ENCODE results near the gene PIKFYVE. TPM values are rescaled to one million over a fixed set of nuclear protein-coding genes. Genes with fewer than 3 reads are reported as not detected.

Gene PIKFYVE
- total RNA-seq, 1 donor from 2014 or later = 19.5 TPM

GRCh38 chr2:208280933-208281332 is 14.9 kb downstream of the PIKFYVE start:
- Histone ChIP-seq H3K27me3 (ENCODE audit: control insufficient read depth, insufficient read depth, low read length) (no peaks in the 10 kb centered on the region), H3K4me3 (ENCODE audit: low read depth, low read length) (no peak overlapping the region), H3K36me3 (ENCODE audit: control insufficient read depth, insufficient read depth, low read length) (peaks cover 7% of the 10 kb centered on the region)
- DNase-seq (ENCODE audit: low read depth) (no peak), FAIRE-seq (no peak)
- no peak for TF ChIP-seq CTCF (IDR thresholded peaks at IDR 0.05; ENCODE audit: insufficient read depth, low read length, severe bottlenecking)

DNA sequence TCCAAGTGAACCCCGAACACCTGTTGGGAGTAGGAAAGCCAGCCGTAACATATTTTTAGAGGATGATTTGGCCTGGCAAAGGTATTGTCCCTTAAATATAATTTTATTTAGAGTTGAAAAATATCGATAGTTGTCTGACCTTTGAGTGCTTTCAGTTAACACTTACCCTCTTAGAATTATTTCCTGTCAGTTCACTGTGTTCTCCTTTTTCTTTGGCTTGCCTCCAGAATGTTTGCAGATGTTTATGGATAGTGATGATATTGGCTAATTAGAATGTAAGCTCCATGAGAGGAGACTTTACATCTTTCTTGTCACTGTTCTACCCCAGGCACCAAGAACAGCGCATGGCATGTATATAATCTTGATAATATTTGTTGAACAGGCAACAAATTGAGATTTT is 19.8 kb downstream of the PIKFYVE start:
- DNase-seq (ENCODE audit: low read depth) = no peak

GRCh38 chr2:208294482-208295024 is 28.5 kb downstream of the PIKFYVE start:
- no peak for DNase-seq (ENCODE audit: low read depth)

More for the DNA sequence above, 19.8 kb downstream of the PIKFYVE start:
- FAIRE-seq = no peak
- peaks cover 4% of the 10 kb centered on the region for H3K36me3 ChIP-seq (ENCODE audit: control insufficient read depth, insufficient read depth, low read length)
- H3K4me3 ChIP-seq (ENCODE audit: low read depth, low read length) = no peak overlapping the region
- no peaks in the 10 kb centered on the region for H3K27me3 ChIP-seq (ENCODE audit: control insufficient read depth, insufficient read depth, low read length)
- no peak for TF ChIP-seq CTCF (IDR thresholded peaks at IDR 0.05; ENCODE audit: insufficient read depth, low read length, severe bottlenecking)

DNA sequence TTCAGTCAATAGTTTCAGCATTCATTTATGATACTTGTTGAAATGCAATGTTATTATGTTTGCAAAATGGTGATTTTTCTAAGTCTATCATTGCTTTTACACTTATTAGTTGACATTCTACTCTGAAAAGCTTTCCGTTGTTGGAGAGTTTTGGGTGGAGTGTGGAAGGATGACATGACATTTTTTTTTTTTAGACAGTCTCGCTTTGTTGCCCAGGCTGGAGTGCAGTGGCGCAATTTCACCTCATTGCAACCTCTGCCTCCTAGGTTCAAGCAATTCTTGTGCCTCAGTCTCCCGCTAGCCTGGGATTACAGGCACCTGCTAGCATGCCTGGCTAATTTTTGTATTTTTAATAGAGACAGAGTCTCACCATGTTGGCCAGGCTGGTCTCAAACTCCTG is 29.8 kb downstream of the PIKFYVE start:
- FAIRE-seq (no peak), DNase-seq (ENCODE audit: low read depth) (no peak)
- Histone ChIP-seq H3K27me3 (ENCODE audit: control insufficient read depth, insufficient read depth, low read length) (no peaks in the 10 kb centered on the region), H3K36me3 (ENCODE audit: control insufficient read depth, insufficient read depth, low read length) (peaks cover 1% of the 10 kb centered on the region), H3K4me3 (ENCODE audit: low read depth, low read length) (no peak overlapping the region)
- TF ChIP-seq CTCF (IDR thresholded peaks at IDR 0.05; ENCODE audit: insufficient read depth, low read length, severe bottlenecking) = no peak

More at GRCh38 chr2:208294482-208295024, 28.5 kb downstream of the PIKFYVE start:
- peaks cover 4% of the 10 kb centered on the region for H3K36me3 ChIP-seq (ENCODE audit: control insufficient read depth, insufficient read depth, low read length)
- no peaks in the 10 kb centered on the region for H3K27me3 ChIP-seq (ENCODE audit: control insufficient read depth, insufficient read depth, low read length)
- TF ChIP-seq CTCF (IDR thresholded peaks at IDR 0.05; ENCODE audit: insufficient read depth, low read length, severe bottlenecking) = no peak
- no peak for FAIRE-seq
- no peak overlapping the region for H3K4me3 ChIP-seq (ENCODE audit: low read depth, low read length)

DNA sequence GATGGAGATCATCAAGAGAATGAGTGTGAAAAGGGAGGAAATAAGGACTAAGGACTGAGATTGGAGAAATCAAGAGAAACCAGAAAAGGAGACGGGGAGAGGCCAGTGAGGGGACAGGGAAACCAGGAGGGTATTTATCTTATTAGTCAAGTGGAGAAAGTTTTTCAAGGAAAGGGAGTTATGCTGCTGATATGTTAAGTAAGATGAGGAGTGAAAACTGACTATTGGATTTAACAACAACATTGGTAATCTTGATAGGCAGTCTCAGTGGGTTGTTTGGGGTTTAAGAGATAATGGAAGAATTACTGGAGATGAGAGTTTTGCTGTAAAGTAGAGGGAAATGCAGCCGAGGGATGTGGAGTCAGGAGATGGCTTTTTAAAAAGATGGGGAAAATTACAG is 30.6 kb downstream of the PIKFYVE start:
- no peak for FAIRE-seq

More for the DNA sequence above, 30.6 kb downstream of the PIKFYVE start:
- H3K27me3 ChIP-seq (ENCODE audit: control insufficient read depth, insufficient read depth, low read length) = no peaks in the 10 kb centered on the region
- no peak for TF ChIP-seq CTCF (IDR thresholded peaks at IDR 0.05; ENCODE audit: insufficient read depth, low read length, severe bottlenecking)
- peaks cover 1% of the 10 kb centered on the region for H3K36me3 ChIP-seq (ENCODE audit: control insufficient read depth, insufficient read depth, low read length)
- H3K4me3 ChIP-seq (ENCODE audit: low read depth, low read length) = no peak overlapping the region
- DNase-seq (ENCODE audit: low read depth) = no peak
